Measurements from ENCODE around the gene RUBCN. TPM values are rescaled to one million over a fixed set of nuclear protein-coding genes. Genes with fewer than 3 reads are reported as not detected.

The RUBCN gene
- total and polyA plus RNA-seq, 10 of the 15 experiments (the other 5 are each of a cell fraction or from before 2014, with no cell fraction given), result 15.5 to 79.9 (median 40.4) TPM

GRCh38 chr3:197711973-197712707, 24.6 kb downstream of the RUBCN start (continued):
- TF ChIP-seq ZBTB40 (IDR thresholded peaks at IDR 0.05; ENCODE audit: borderline replicate concordance) (0 out of 2 replicates have a peak, but pooled peaks have one; percentile 15), SMAD1 (IDR thresholded peaks at IDR 0.05; ENCODE audit: low read depth, partially characterized antibody) (peak; percentile 73), MLLT1 (IDR thresholded peaks at IDR 0.05) (peak; percentile 73; the same call in 1 of the 2 replicates), ZBTB33 (IDR thresholded peaks at IDR 0.05) (no peak), MXI1 (IDR thresholded peaks at IDR 0.05; ENCODE audit: low read depth, low read length) (peak; percentile 51; the same call in 1 of the 2 replicates), ZBTB4 (CRISPR knock-in tag; IDR thresholded peaks at IDR 0.05) (no peak), NFXL1 (IDR thresholded peaks at IDR 0.05; ENCODE audit: borderline replicate concordance) (no peak), SRF (IDR thresholded peaks at IDR 0.05; ENCODE audit: low read depth in 2 of 2, low read length in 2 of 2) (no peak), MTA2 (IDR thresholded peaks at IDR 0.05; ENCODE audit: low read depth) (peak; percentile 97), CHD2 (IDR thresholded peaks at IDR 0.05; ENCODE audit: borderline replicate concordance, low read depth, low read length) (peak; percentile 93), TCF3 (IDR thresholded peaks at IDR 0.05; ENCODE audit: borderline replicate concordance, insufficient read depth, low read depth, low read length) (peak; percentile 90; the same call in 1 of the 2 replicates), ZNF384 (IDR thresholded peaks at IDR 0.05; ENCODE audit: borderline replicate concordance, low read depth, low read length) (peak; percentile 58; the same call in 1 of the 2 replicates), E2F4 (IDR thresholded peaks at IDR 0.05; ENCODE audit: low read depth, low read length) (no peak), ETV6 (conservative IDR thresholded peaks at IDR 0.05 in 1 of 2, IDR thresholded peaks at IDR 0.05 in 1 of 2; ENCODE audit: borderline replicate concordance in 1 of 2, low read depth in 1 of 2) (peak in 1 of 2 experiments; percentile 92; a peak in 2 of 4 replicates), MTA3 (IDR thresholded peaks at IDR 0.05; ENCODE audit: borderline replicate concordance, low read length) (peak; percentile 63; the same call in 1 of the 2 replicates)

All from GM12878 (cell line).